ENCODE measurements around the gene ATP6AP1. TPM values are rescaled to one million over a fixed set of nuclear protein-coding genes. Genes with fewer than 3 reads are reported as not detected.

The ATP6AP1 gene
- total and polyA plus RNA-seq, 2 experiments from 2014 or later: 37.7 to 52.1 TPM

DNA sequence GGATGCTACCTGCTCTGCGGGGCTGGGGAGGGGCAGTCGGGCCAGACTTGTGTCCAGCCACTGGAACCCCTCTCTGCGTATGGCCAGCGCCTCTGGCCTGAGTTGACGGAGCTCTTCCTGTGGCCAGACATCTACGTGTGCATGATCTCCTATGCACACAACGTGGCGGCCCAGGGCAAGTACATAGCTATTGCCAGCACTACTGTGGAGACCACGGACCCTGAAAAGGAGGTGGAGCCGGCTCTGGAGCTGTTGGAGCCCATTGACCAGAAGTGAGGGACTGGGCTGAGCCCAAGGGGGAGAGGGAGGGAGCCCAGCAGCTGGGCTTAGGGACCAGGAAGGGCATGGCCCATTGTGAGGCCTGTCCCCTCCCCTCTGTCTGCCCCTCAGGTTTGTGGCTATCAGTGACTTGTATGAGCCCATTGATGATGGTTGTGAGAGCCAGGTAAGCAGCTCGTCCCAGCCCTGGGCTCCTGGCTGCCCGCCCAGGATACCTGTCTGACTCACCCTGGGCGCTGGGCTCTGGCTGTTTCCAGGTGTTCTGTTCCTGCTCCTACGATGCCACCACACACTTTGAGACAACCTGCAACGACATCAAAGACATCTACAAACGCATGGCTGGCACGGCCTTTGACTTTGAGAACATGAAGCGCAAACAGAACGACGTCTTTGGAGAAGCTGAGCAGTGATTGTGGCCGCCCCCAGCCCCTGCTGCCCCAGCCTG is 13.7 kb downstream of the ATP6AP1 start:
- H3K4me3 Mint-ChIP-seq: no peak overlapping the region
- no peak overlapping the region for H3K27ac ChIP-seq (ENCODE audit: low read depth)
- no peak overlapping the region for H2AFZ ChIP-seq
- H3K27ac Mint-ChIP-seq: no peak overlapping the region
- DNase-seq (ENCODE audit: low spot score) (no peak), ATAC-seq (no peak)
- peaks cover 13% of the 10 kb centered on the region for H3K79me2 ChIP-seq (replicated peaks; ENCODE audit: insufficient read depth)
- H3K4me3 ChIP-seq: no peak overlapping the region
- no peak overlapping the region for H3K4me2 ChIP-seq
- peaks cover 8% of the 10 kb centered on the region for H3K4me1 Mint-ChIP-seq
- no peaks in the 10 kb centered on the region for H3K27me3 ChIP-seq (ENCODE audit: insufficient read depth)
- H3K27me3 Mint-ChIP-seq (ENCODE audit: insufficient read depth, low read depth, poor library complexity): peaks cover 7% of the 10 kb centered on the region
- no peaks in the 10 kb centered on the region for H3K36me3 ChIP-seq (ENCODE audit: insufficient read depth)
- H3K4me1 ChIP-seq (ENCODE audit: insufficient read depth): 0 out of 2 replicates have a peak, but pooled peaks cover 3% of the 10 kb centered on the region
- no peaks in the 10 kb centered on the region for H3F3A ChIP-seq (replicated peaks; ENCODE audit: low read depth)
- no peak for TF ChIP-seq ZNF331 (CRISPR knock-in tag; IDR thresholded peaks at IDR 0.05; ENCODE audit: low read depth)
- TF ChIP-seq, protein P1, sequence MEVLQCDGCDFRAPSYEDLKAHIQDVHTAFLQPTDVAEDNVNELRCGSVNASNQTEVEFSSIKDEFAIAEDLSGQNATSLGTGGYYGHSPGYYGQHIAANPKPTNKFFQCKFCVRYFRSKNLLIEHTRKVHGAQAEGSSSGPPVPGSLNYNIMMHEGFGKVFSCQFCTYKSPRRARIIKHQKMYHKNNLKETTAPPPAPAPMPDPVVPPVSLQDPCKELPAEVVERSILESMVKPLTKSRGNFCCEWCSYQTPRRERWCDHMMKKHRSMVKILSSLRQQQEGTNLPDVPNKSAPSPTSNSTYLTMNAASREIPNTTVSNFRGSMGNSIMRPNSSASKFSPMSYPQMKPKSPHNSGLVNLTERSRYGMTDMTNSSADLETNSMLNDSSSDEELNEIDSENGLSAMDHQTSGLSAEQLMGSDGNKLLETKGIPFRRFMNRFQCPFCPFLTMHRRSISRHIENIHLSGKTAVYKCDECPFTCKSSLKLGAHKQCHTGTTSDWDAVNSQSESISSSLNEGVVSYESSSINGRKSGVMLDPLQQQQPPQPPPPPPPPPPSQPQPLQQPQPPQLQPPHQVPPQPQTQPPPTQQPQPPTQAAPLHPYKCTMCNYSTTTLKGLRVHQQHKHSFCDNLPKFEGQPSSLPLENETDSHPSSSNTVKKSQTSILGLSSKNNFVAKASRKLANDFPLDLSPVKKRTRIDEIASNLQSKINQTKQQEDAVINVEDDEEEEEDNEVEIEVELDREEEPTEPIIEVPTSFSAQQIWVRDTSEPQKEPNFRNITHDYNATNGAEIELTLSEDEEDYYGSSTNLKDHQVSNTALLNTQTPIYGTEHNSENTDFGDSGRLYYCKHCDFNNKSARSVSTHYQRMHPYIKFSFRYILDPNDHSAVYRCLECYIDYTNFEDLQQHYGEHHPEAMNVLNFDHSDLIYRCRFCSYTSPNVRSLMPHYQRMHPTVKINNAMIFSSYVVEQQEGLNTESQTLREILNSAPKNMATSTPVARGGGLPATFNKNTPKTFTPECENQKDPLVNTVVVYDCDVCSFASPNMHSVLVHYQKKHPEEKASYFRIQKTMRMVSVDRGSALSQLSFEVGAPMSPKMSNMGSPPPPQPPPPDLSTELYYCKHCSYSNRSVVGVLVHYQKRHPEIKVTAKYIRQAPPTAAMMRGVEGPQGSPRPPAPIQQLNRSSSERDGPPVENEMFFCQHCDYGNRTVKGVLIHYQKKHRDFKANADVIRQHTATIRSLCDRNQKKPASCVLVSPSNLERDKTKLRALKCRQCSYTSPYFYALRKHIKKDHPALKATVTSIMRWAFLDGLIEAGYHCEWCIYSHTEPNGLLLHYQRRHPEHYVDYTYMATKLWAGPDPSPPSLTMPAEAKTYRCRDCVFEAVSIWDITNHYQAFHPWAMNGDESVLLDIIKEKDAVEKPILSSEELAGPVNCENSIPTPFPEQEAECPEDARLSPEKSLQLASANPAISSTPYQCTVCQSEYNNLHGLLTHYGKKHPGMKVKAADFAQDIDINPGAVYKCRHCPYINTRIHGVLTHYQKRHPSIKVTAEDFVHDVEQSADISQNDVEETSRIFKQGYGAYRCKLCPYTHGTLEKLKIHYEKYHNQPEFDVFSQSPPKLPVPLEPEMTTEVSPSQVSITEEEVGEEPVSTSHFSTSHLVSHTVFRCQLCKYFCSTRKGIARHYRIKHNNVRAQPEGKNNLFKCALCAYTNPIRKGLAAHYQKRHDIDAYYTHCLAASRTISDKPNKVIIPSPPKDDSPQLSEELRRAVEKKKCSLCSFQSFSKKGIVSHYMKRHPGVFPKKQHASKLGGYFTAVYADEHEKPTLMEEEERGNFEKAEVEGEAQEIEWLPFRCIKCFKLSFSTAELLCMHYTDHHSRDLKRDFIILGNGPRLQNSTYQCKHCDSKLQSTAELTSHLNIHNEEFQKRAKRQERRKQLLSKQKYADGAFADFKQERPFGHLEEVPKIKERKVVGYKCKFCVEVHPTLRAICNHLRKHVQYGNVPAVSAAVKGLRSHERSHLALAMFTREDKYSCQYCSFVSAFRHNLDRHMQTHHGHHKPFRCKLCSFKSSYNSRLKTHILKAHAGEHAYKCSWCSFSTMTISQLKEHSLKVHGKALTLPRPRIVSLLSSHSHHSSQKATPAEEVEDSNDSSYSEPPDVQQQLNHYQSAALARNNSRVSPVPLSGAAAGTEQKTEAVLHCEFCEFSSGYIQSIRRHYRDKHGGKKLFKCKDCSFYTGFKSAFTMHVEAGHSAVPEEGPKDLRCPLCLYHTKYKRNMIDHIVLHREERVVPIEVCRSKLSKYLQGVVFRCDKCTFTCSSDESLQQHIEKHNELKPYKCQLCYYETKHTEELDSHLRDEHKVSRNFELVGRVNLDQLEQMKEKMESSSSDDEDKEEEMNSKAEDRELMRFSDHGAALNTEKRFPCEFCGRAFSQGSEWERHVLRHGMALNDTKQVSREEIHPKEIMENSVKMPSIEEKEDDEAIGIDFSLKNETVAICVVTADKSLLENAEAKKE (CRISPR knock-in tag; IDR thresholded peaks at IDR 0.05): no peak
- no peaks in the 10 kb centered on the region for H4K20me1 ChIP-seq (replicated peaks; ENCODE audit: insufficient read depth)
- no peaks in the 10 kb centered on the region for H3K9me3 Mint-ChIP-seq
- H3K36me3 Mint-ChIP-seq (ENCODE audit: low read depth): peaks cover 18% of the 10 kb centered on the region; the same call in 2 of the 3 replicates
- no peaks in the 10 kb centered on the region for H3K9me2 ChIP-seq (ENCODE audit: insufficient read depth)

DNA sequence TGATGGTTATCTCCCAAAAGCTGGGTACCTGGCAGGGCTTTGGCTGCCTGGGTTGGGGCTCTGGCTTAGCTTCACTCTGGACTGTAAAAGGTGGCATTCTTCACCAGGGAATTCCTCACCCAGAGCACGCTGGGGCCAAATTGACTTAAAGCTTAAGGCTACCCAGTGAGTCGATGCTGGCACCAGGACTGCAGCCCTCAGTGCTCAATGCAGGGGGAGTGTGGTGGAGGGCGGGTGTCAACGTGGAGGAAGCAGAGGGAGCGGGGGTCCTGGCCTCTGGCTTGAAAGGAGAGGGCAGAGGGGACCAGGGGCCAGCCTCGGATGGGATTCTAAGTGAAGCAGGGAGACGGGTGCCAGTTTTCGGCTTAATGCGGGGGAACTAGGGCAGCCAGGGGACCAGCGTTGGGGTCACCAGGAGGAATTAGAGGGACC is 15.0 kb downstream of the ATP6AP1 start:
- DNase-seq (ENCODE audit: low spot score): peak; percentile 30
- peak overlapping the region; percentile 78 for H3K4me2 ChIP-seq
- H3K9me3 Mint-ChIP-seq: no peaks in the 10 kb centered on the region
- TF ChIP-seq ZNF114 (CRISPR knock-in tag; IDR thresholded peaks at IDR 0.05): no peak
- TF ChIP-seq CREB1 (CRISPR knock-in tag; IDR thresholded peaks at IDR 0.05; ENCODE audit: low read depth): no peak
- no peak for TF ChIP-seq ZNF331 (CRISPR knock-in tag; IDR thresholded peaks at IDR 0.05; ENCODE audit: low read depth)
- TF ChIP-seq, protein P2, sequence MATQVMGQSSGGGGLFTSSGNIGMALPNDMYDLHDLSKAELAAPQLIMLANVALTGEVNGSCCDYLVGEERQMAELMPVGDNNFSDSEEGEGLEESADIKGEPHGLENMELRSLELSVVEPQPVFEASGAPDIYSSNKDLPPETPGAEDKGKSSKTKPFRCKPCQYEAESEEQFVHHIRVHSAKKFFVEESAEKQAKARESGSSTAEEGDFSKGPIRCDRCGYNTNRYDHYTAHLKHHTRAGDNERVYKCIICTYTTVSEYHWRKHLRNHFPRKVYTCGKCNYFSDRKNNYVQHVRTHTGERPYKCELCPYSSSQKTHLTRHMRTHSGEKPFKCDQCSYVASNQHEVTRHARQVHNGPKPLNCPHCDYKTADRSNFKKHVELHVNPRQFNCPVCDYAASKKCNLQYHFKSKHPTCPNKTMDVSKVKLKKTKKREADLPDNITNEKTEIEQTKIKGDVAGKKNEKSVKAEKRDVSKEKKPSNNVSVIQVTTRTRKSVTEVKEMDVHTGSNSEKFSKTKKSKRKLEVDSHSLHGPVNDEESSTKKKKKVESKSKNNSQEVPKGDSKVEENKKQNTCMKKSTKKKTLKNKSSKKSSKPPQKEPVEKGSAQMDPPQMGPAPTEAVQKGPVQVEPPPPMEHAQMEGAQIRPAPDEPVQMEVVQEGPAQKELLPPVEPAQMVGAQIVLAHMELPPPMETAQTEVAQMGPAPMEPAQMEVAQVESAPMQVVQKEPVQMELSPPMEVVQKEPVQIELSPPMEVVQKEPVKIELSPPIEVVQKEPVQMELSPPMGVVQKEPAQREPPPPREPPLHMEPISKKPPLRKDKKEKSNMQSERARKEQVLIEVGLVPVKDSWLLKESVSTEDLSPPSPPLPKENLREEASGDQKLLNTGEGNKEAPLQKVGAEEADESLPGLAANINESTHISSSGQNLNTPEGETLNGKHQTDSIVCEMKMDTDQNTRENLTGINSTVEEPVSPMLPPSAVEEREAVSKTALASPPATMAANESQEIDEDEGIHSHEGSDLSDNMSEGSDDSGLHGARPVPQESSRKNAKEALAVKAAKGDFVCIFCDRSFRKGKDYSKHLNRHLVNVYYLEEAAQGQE (IDR thresholded peaks at IDR 0.05; ENCODE audit: unreplicated experiment): no peak
- TF ChIP-seq EZH2phosphoT487 (IDR thresholded peaks at IDR 0.05; ENCODE audit: unreplicated experiment): no peak
- TF ChIP-seq JUNB (IDR thresholded peaks at IDR 0.05; ENCODE audit: unreplicated experiment): no peak
- TF ChIP-seq EZH2 (IDR thresholded peaks at IDR 0.05; ENCODE audit: low read depth, unreplicated experiment): no peak
- TF ChIP-seq NANOG (IDR thresholded peaks at IDR 0.05; ENCODE audit: borderline replicate concordance): no peak
- TF ChIP-seq, protein P3, sequence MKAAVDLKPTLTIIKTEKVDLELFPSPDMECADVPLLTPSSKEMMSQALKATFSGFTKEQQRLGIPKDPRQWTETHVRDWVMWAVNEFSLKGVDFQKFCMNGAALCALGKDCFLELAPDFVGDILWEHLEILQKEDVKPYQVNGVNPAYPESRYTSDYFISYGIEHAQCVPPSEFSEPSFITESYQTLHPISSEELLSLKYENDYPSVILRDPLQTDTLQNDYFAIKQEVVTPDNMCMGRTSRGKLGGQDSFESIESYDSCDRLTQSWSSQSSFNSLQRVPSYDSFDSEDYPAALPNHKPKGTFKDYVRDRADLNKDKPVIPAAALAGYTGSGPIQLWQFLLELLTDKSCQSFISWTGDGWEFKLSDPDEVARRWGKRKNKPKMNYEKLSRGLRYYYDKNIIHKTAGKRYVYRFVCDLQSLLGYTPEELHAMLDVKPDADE (IDR thresholded peaks at IDR 0.05): no peak

More for the DNA sequence above, 15.0 kb downstream of the ATP6AP1 start:
- Histone ChIP-seq H3K4me1 (ENCODE audit: insufficient read depth) (0 out of 2 replicates have a peak, but pooled peaks cover 3% of the 10 kb centered on the region), H3F3A (replicated peaks; ENCODE audit: low read depth) (no peaks in the 10 kb centered on the region), H3K27me3 (ENCODE audit: insufficient read depth) (no peaks in the 10 kb centered on the region), H2AFZ (no peak overlapping the region), H3K79me2 (replicated peaks; ENCODE audit: insufficient read depth) (peaks cover 4% of the 10 kb centered on the region), H3K4me3 (peak overlapping the region; percentile 51), H4K20me1 (replicated peaks; ENCODE audit: insufficient read depth) (no peaks in the 10 kb centered on the region), H3K36me3 (ENCODE audit: insufficient read depth) (no peaks in the 10 kb centered on the region), H3K9me2 (ENCODE audit: insufficient read depth) (no peaks in the 10 kb centered on the region), H3K27ac (ENCODE audit: low read depth) (no peak overlapping the region)
- H3K27me3 Mint-ChIP-seq (ENCODE audit: insufficient read depth, low read depth, poor library complexity): peaks cover 9% of the 10 kb centered on the region
- peaks cover 3% of the 10 kb centered on the region; the same call in 1 of the 3 replicates for H3K4me1 Mint-ChIP-seq
- peaks cover 19% of the 10 kb centered on the region; the same call in 2 of the 3 replicates for H3K36me3 Mint-ChIP-seq (ENCODE audit: low read depth)
- ATAC-seq: peak; percentile 45
- no peak overlapping the region for H3K27ac Mint-ChIP-seq
- H3K4me3 Mint-ChIP-seq: peak overlapping the region; percentile 73
